ENCODE measurements around the gene MOCOS. TPM values are rescaled to one million over a fixed set of nuclear protein-coding genes. Genes with fewer than 3 reads are reported as not detected.

MOCOS gene
- total RNA-seq, 1 experiment from 2014 or later, result 12.1 TPM

DNA sequence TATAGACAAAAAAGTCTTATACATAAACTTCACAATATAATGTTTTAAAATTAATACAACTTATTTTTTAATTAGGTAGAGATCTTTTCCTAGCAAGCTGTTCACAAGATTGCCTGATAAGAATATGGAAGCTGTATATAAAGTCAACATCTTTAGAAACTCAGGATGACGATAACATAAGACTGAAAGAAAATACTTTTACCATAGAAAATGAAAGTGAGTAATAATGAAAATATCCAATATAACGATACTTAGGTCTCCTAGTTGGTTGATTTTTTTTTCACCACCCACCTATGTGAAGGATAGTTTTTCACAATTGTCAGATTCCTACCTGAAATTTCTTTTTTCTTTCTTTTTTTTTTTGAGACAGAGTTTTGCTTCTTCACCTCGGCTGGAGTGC is 44.5 kb upstream of the MOCOS start (continued):
- TF ChIP-seq, protein P1, sequence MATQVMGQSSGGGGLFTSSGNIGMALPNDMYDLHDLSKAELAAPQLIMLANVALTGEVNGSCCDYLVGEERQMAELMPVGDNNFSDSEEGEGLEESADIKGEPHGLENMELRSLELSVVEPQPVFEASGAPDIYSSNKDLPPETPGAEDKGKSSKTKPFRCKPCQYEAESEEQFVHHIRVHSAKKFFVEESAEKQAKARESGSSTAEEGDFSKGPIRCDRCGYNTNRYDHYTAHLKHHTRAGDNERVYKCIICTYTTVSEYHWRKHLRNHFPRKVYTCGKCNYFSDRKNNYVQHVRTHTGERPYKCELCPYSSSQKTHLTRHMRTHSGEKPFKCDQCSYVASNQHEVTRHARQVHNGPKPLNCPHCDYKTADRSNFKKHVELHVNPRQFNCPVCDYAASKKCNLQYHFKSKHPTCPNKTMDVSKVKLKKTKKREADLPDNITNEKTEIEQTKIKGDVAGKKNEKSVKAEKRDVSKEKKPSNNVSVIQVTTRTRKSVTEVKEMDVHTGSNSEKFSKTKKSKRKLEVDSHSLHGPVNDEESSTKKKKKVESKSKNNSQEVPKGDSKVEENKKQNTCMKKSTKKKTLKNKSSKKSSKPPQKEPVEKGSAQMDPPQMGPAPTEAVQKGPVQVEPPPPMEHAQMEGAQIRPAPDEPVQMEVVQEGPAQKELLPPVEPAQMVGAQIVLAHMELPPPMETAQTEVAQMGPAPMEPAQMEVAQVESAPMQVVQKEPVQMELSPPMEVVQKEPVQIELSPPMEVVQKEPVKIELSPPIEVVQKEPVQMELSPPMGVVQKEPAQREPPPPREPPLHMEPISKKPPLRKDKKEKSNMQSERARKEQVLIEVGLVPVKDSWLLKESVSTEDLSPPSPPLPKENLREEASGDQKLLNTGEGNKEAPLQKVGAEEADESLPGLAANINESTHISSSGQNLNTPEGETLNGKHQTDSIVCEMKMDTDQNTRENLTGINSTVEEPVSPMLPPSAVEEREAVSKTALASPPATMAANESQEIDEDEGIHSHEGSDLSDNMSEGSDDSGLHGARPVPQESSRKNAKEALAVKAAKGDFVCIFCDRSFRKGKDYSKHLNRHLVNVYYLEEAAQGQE (IDR thresholded peaks at IDR 0.05; ENCODE audit: low read depth), result no peak

DNA sequence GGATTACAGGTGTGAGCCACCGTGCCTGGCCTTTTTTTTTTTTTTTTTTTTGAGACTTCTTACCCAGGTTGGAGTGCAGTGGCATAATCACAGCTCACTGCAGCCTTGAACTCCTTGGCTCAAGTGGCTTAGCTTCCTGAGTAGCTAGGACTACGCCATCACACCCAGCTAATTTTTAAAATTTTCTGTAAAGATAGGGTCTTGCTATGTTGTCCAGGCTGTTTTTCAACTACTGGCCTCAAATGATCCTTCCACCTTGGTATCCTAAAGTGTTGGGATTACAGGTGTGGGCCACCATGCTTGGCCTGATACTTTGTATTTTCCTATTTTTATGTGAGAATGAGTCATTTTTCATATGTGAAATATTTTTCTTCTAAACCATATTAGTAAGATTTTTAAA is 43.9 kb upstream of the MOCOS start:
- BruUV-seq (replicated peaks), result no TSS peak
- Histone ChIP-seq H2AFZ (ENCODE audit: low read depth, low read length, poor library complexity, severe bottlenecking) (no peak overlapping the region), H3K4me2 (ENCODE audit: low read length) (no peak overlapping the region), H3K9me2 (ENCODE audit: insufficient read depth) (no peaks in the 10 kb centered on the region), H3K9ac (ENCODE audit: low read length) (no peak overlapping the region), H3K9me3 (ENCODE audit: control insufficient read depth in 1 of 2, insufficient read depth in 1 of 2, low read depth in 1 of 2, low read length in 2 of 2) (no peaks in the 10 kb centered on the region), H3K27me3 (ENCODE audit: insufficient read depth, low read length) (no peaks in the 10 kb centered on the region), H3K4me1 (ENCODE audit: control insufficient read depth in 1 of 2, insufficient read depth in 2 of 2, low read length in 2 of 2) (no peaks in the 10 kb centered on the region), H3K27ac (ENCODE audit: low read depth, low read length) (no peak overlapping the region), H3K36me3 (ENCODE audit: control insufficient read depth in 1 of 2, insufficient read depth in 2 of 2, low read length in 2 of 2) (peaks cover 65% of the 10 kb centered on the region in 2 experiments), H4K20me1 (ENCODE audit: insufficient read depth) (no peaks in the 10 kb centered on the region), H3K4me3 (replicated peaks in 1 of 2; ENCODE audit: low read depth in 1 of 2, low read length in 2 of 2) (no peak overlapping the region), H3K79me2 (ENCODE audit: insufficient read depth, low read length) (peaks cover 14% of the 10 kb centered on the region)
- RAD21 ChIA-PET (ENCODE audit: low non-redundant PET in 1 of 2, low total read pairs in 2 of 2, uncharacterized antibody in 2 of 2, unreplicated experiment in 2 of 2), result no interaction called here
- intact Hi-C loops (cut with micrococcal nuclease), result no loop called here
- ATAC-seq, result no peak
- no peak for DNase-seq (ENCODE audit: low read depth, low spot score)
- TF ChIP-seq CBX3 (IDR thresholded peaks at IDR 0.05; ENCODE audit: low read depth), result no peak
- TF ChIP-seq SRF (IDR thresholded peaks at IDR 0.05; ENCODE audit: low read depth), result no peak
- TF ChIP-seq, protein P2, sequence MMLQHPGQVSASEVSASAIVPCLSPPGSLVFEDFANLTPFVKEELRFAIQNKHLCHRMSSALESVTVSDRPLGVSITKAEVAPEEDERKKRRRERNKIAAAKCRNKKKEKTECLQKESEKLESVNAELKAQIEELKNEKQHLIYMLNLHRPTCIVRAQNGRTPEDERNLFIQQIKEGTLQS (IDR thresholded peaks at IDR 0.05), result no peak
- no peak for TF ChIP-seq EZH2 (IDR thresholded peaks at IDR 0.05)
- TF ChIP-seq JUND (IDR thresholded peaks at IDR 0.05), result no peak
- no peak for TF ChIP-seq SP1 (IDR thresholded peaks at IDR 0.05; ENCODE audit: low read depth)
- TF ChIP-seq ZFX (IDR thresholded peaks at IDR 0.05), result no peak
- TF ChIP-seq, protein P3, sequence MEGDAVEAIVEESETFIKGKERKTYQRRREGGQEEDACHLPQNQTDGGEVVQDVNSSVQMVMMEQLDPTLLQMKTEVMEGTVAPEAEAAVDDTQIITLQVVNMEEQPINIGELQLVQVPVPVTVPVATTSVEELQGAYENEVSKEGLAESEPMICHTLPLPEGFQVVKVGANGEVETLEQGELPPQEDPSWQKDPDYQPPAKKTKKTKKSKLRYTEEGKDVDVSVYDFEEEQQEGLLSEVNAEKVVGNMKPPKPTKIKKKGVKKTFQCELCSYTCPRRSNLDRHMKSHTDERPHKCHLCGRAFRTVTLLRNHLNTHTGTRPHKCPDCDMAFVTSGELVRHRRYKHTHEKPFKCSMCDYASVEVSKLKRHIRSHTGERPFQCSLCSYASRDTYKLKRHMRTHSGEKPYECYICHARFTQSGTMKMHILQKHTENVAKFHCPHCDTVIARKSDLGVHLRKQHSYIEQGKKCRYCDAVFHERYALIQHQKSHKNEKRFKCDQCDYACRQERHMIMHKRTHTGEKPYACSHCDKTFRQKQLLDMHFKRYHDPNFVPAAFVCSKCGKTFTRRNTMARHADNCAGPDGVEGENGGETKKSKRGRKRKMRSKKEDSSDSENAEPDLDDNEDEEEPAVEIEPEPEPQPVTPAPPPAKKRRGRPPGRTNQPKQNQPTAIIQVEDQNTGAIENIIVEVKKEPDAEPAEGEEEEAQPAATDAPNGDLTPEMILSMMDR (IDR thresholded peaks at IDR 0.05 in 2 of 3, conservative IDR thresholded peaks at IDR 0.05 in 1 of 3; ENCODE audit: borderline replicate concordance in 1 of 3, insufficient read depth in 1 of 3, low read depth in 2 of 3, low read length in 2 of 3), result no peak
- TF ChIP-seq, protein P4, sequence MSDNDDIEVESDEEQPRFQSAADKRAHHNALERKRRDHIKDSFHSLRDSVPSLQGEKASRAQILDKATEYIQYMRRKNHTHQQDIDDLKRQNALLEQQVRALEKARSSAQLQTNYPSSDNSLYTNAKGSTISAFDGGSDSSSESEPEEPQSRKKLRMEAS (IDR thresholded peaks at IDR 0.05), result no peak
- no peak for TF ChIP-seq RAD21 (IDR thresholded peaks at IDR 0.05; ENCODE audit: low read depth)
- no peak for TF ChIP-seq YY1 (IDR thresholded peaks at IDR 0.05; ENCODE audit: extremely low read depth, insufficient replicate concordance, low read depth, low read length)
- TF ChIP-seq CEBPB (IDR thresholded peaks at IDR 0.05; ENCODE audit: low read depth), result no peak
- no peak for TF ChIP-seq ELF1 (IDR thresholded peaks at IDR 0.05; ENCODE audit: borderline replicate concordance, low read depth)
- TF ChIP-seq EZH2phosphoT487 (IDR thresholded peaks at IDR 0.05; ENCODE audit: borderline replicate concordance), result no peak
- TF ChIP-seq SIN3A (IDR thresholded peaks at IDR 0.05; ENCODE audit: low read depth), result no peak
- no peak for TF ChIP-seq TCF7L2 (IDR thresholded peaks at IDR 0.05; ENCODE audit: borderline replicate concordance, extremely low read depth, insufficient read depth, insufficient read length)
- TF ChIP-seq POLR2A (IDR thresholded peaks at IDR 0.05; ENCODE audit: borderline replicate concordance, extremely low read depth, insufficient read depth, insufficient read length), result no peak
- TF ChIP-seq, protein P5, sequence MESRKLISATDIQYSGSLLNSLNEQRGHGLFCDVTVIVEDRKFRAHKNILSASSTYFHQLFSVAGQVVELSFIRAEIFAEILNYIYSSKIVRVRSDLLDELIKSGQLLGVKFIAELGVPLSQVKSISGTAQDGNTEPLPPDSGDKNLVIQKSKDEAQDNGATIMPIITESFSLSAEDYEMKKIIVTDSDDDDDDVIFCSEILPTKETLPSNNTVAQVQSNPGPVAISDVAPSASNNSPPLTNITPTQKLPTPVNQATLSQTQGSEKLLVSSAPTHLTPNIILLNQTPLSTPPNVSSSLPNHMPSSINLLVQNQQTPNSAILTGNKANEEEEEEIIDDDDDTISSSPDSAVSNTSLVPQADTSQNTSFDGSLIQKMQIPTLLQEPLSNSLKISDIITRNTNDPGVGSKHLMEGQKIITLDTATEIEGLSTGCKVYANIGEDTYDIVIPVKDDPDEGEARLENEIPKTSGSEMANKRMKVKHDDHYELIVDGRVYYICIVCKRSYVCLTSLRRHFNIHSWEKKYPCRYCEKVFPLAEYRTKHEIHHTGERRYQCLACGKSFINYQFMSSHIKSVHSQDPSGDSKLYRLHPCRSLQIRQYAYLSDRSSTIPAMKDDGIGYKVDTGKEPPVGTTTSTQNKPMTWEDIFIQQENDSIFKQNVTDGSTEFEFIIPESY (IDR thresholded peaks at IDR 0.05; ENCODE audit: extremely low read depth, insufficient replicate concordance, low read length), result no peak
- TF ChIP-seq ZNF274 (IDR thresholded peaks at IDR 0.05; ENCODE audit: low read depth, low read length), result no peak
- CTCF ChIA-PET, result no interaction called here
- POLR2A ChIA-PET, result no interaction called here
